Gastrocnemius medialis (tissue), 4 donors: Measurements from ENCODE around the gene CORO6.

Experiments used
- POLR2A ChIP-seq, 2 donors: fragments of 450-650 bp; IDR thresholded peaks; one replicate each; pipeline ENCODE4 v1.6.1; 2017; ENCODE audit warnings: antibody characterized with exemption in 2 of 2, mild to moderate bottlenecking in 2 of 2, moderate library complexity in 2 of 2
- TF ChIP-seq, protein P1 (sequence below), 5 experiments: fragments of 450-650 bp in 3 of 5; fragments of 200-600 bp in 2 of 5; sonication (generic) in 2 of 5; IDR thresholded peaks in 4 of 5; conservative IDR thresholded peaks in 1 of 5; 1 replicate in 4 of 5; 2 replicates in 1 of 5; pipeline ENCODE4 v1.5.1; 2016 to 2019; ENCODE audit warnings: antibody characterized with exemption in 5 of 5, mild to moderate bottlenecking in 3 of 5, moderate library complexity in 3 of 5

DNA sequence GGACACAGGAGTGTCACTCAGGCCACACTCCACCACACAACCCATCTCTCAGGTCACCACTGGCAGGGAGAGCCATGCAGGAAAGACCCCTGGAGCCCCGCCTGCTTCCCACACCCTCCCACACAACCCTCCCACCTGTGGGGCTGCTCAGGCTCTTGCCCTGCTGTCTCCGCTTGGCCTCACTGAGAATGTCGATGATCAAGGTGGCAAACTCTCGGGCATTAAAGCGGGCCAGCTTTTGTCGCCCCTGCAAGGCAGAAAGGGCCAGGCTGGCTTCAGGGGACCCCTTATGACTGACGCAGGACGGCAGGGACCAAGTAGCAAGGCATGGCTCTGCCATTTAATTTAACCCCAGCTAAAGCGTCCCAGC lies 45.7 kb downstream of the CORO6 start:
- TF ChIP-seq, protein P1, sequence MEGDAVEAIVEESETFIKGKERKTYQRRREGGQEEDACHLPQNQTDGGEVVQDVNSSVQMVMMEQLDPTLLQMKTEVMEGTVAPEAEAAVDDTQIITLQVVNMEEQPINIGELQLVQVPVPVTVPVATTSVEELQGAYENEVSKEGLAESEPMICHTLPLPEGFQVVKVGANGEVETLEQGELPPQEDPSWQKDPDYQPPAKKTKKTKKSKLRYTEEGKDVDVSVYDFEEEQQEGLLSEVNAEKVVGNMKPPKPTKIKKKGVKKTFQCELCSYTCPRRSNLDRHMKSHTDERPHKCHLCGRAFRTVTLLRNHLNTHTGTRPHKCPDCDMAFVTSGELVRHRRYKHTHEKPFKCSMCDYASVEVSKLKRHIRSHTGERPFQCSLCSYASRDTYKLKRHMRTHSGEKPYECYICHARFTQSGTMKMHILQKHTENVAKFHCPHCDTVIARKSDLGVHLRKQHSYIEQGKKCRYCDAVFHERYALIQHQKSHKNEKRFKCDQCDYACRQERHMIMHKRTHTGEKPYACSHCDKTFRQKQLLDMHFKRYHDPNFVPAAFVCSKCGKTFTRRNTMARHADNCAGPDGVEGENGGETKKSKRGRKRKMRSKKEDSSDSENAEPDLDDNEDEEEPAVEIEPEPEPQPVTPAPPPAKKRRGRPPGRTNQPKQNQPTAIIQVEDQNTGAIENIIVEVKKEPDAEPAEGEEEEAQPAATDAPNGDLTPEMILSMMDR (IDR thresholded peaks at IDR 0.05 in 4 of 5, conservative IDR thresholded peaks at IDR 0.05 in 1 of 5) = no peak
- TF ChIP-seq POLR2A (IDR thresholded peaks at IDR 0.05) = no peak
